ENCODE results near the gene CHFR.
A peak's percentile ranks its signal among the peaks of the same experiment; 100 is the strongest.
"Not testable (repeated sequence)": the region's sequence is repeated elsewhere in the genome, so short reads cannot be mapped to it uniquely, and the experiment has no call there.

Gene CHFR

GRCh38 chr12:132840536-132840935 lies 46.9 kb downstream of the CHFR start:
- H3K27ac ChIP-seq (ENCODE audit: insufficient read depth in 1 of 2, low read depth in 1 of 2, low read length in 2 of 2, poor library complexity in 1 of 2, severe bottlenecking in 2 of 2): no peak overlapping the region
- peaks cover 6 to 47% (median 30%) of the 10 kb centered on the region in 4 experiments for H3K36me3 ChIP-seq (ENCODE audit: control insufficient read depth in 4 of 4, insufficient read depth in 4 of 4, low read length in 3 of 4)
- CTCF ChIA-PET: no interaction called here
- DNase-seq: no peak
- no peak overlapping the region for H3K4me3 ChIP-seq (ENCODE audit: control insufficient read depth in 1 of 7, extremely low read depth in 1 of 7, insufficient read depth in 4 of 7, low read depth in 2 of 7, low read length in 6 of 7)
- POLR2A ChIA-PET: no interaction called here
- WGBS (ENCODE audit: insufficient coverage): 85% methylated on average over 8 of the region's 20 CpGs
- no peaks in the 10 kb centered on the region for H3K9me3 ChIP-seq (ENCODE audit: control extremely low read depth in 1 of 5, control insufficient read depth in 4 of 5, insufficient read depth in 2 of 5, low read depth in 1 of 5, low read length in 4 of 5)
- H3K27me3 ChIP-seq (replicated peaks in 2 of 5; ENCODE audit: control insufficient read depth in 4 of 5, insufficient read depth in 5 of 5, low read length in 4 of 5): no peaks in the 10 kb centered on the region
- peaks cover 0 to 5% (median 2%) of the 10 kb centered on the region in 4 experiments for H3K4me1 ChIP-seq (ENCODE audit: control extremely low read depth in 1 of 4, control insufficient read depth in 4 of 4, insufficient read depth in 4 of 4, low read length in 3 of 4)

DNA sequence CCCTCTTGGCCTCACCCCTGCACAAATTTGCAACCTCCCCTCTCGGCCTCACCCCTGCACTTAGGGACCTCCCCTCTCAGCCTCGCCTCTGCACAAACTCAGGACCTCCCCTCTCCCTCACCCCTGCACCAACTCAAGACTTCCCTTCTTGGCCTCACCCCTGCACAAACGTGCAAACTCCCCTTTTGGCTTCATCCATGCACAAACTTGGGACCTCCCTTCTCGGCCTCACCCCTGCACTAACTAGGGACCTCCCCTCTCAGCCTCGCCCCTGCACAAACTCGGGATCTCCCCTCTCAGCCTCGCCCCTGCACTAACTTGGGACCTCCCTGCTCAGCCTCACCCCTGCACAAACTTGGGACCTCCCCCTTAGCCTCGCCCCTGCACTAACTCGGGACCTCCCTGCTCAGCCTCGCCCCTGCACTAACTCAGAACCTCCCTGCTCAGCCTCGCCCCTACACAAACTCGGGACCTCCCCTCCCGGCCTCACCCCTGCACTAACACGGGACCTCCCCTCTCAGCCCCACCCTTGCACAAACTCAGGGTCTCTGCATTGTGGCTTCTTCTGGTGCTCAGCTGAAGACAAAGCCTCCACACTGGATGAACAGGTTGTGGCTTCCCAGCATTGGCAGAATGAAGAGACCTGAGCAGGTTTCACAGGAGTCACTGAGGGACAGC lies 47.7 kb downstream of the CHFR start:
- 83% methylated on average over 8 of the region's 14 CpGs for WGBS (ENCODE audit: insufficient coverage)

GRCh38 chr12:132838410-132839080 lies 48.9 kb downstream of the CHFR start:
- Histone ChIP-seq H3K4me3 (ENCODE audit: control insufficient read depth in 1 of 7, extremely low read depth in 1 of 7, insufficient read depth in 4 of 7, low read depth in 2 of 7, low read length in 6 of 7) (no peak overlapping the region), H3K4me1 (ENCODE audit: control extremely low read depth in 1 of 4, control insufficient read depth in 4 of 4, insufficient read depth in 4 of 4, low read length in 3 of 4) (peaks cover 0 to 14% (median 4%) of the 10 kb centered on the region in 4 experiments), H3K9me3 (ENCODE audit: control extremely low read depth in 1 of 5, control insufficient read depth in 4 of 5, insufficient read depth in 2 of 5, low read depth in 1 of 5, low read length in 4 of 5) (no peaks in the 10 kb centered on the region), H3K27me3 (replicated peaks in 2 of 5; ENCODE audit: control insufficient read depth in 4 of 5, insufficient read depth in 5 of 5, low read length in 4 of 5) (no peaks in the 10 kb centered on the region), H3K27ac (ENCODE audit: insufficient read depth in 1 of 2, low read depth in 1 of 2, low read length in 2 of 2, poor library complexity in 1 of 2, severe bottlenecking in 2 of 2) (no peak overlapping the region), H3K36me3 (ENCODE audit: control insufficient read depth in 4 of 4, insufficient read depth in 4 of 4, low read length in 3 of 4) (peaks cover 6 to 43% (median 26%) of the 10 kb centered on the region in 4 experiments)
- WGBS (ENCODE audit: insufficient coverage): 94% methylated on average over 13 of the region's 17 CpGs
- no peak for DNase-seq
- ChIA-PET POLR2A (no interaction called here), CTCF (no interaction called here)

More for the DNA sequence above, 47.7 kb downstream of the CHFR start:
- ChIA-PET POLR2A (no interaction called here), CTCF (no interaction called here)
- H3K4me3 ChIP-seq (ENCODE audit: control insufficient read depth in 1 of 7, extremely low read depth in 1 of 7, insufficient read depth in 4 of 7, low read depth in 2 of 7, low read length in 6 of 7): no peak overlapping the region
- peaks cover 6 to 45% (median 28%) of the 10 kb centered on the region in 4 experiments for H3K36me3 ChIP-seq (ENCODE audit: control insufficient read depth in 4 of 4, insufficient read depth in 4 of 4, low read length in 3 of 4)
- no peaks in the 10 kb centered on the region for H3K9me3 ChIP-seq (ENCODE audit: control extremely low read depth in 1 of 5, control insufficient read depth in 4 of 5, insufficient read depth in 2 of 5, low read depth in 1 of 5, low read length in 4 of 5)
- peaks cover 0 to 5% (median 3%) of the 10 kb centered on the region in 4 experiments for H3K4me1 ChIP-seq (ENCODE audit: control extremely low read depth in 1 of 4, control insufficient read depth in 4 of 4, insufficient read depth in 4 of 4, low read length in 3 of 4)
- no peaks in the 10 kb centered on the region for H3K27me3 ChIP-seq (replicated peaks in 2 of 5; ENCODE audit: control insufficient read depth in 4 of 5, insufficient read depth in 5 of 5, low read length in 4 of 5)
- H3K27ac ChIP-seq (ENCODE audit: insufficient read depth in 1 of 2, low read depth in 1 of 2, low read length in 2 of 2, poor library complexity in 1 of 2, severe bottlenecking in 2 of 2): no peak overlapping the region
- DNase-seq: peak in 1 of 3 donors; percentile 26

- peaks cover 5 to 44% (median 24%) of the 10 kb centered on the region in 4 experiments for H3K36me3 ChIP-seq (ENCODE audit: control insufficient read depth in 4 of 4, insufficient read depth in 4 of 4, low read length in 3 of 4)
- H3K4me3 ChIP-seq (ENCODE audit: control insufficient read depth in 1 of 7, extremely low read depth in 1 of 7, insufficient read depth in 4 of 7, low read depth in 2 of 7, low read length in 6 of 7): no peak overlapping the region
- 91% methylated on average over 25 of the region's 27 CpGs for WGBS (ENCODE audit: insufficient coverage)
- POLR2A ChIA-PET: no interaction called here
- H3K4me1 ChIP-seq (ENCODE audit: control extremely low read depth in 1 of 4, control insufficient read depth in 4 of 4, insufficient read depth in 4 of 4, low read length in 3 of 4): peaks cover 0 to 14% (median 4%) of the 10 kb centered on the region in 4 experiments
- DNase-seq: no peak
- CTCF ChIA-PET: interaction anchor here (0.6 kb wide), 1 partner anchor 59 kb away, joined by 3 read pairs; no protein-coding TSS in a partner anchor
- no peaks in the 10 kb centered on the region for H3K27me3 ChIP-seq (replicated peaks in 2 of 5; ENCODE audit: control insufficient read depth in 4 of 5, insufficient read depth in 5 of 5, low read length in 4 of 5)
- H3K27ac ChIP-seq (ENCODE audit: insufficient read depth in 1 of 2, low read depth in 1 of 2, low read length in 2 of 2, poor library complexity in 1 of 2, severe bottlenecking in 2 of 2): peak overlapping the region in 1 of 2 experiments; percentile 60
- H3K9me3 ChIP-seq (ENCODE audit: control extremely low read depth in 1 of 5, control insufficient read depth in 4 of 5, insufficient read depth in 2 of 5, low read depth in 1 of 5, low read length in 4 of 5): no peaks in the 10 kb centered on the region
These were observed 49.6 kb downstream of the CHFR start for GRCh38 chr12:132837693-132838409.

GRCh38 chr12:132836795-132837331 lies 50.5 kb downstream of the CHFR start:
- WGBS (ENCODE audit: insufficient coverage): 45% methylated on average over 4 of the region's 5 CpGs
- CTCF ChIA-PET: interaction anchor here (0.5 to 0.6 kb wide), 2 partner anchors 58 to 72 kb away, joined by 3 read pairs; no protein-coding TSS in a partner anchor
- peaks cover 2 to 38% (median 17%) of the 10 kb centered on the region in 4 experiments for H3K36me3 ChIP-seq (ENCODE audit: control insufficient read depth in 4 of 4, insufficient read depth in 4 of 4, low read length in 3 of 4)

DNA sequence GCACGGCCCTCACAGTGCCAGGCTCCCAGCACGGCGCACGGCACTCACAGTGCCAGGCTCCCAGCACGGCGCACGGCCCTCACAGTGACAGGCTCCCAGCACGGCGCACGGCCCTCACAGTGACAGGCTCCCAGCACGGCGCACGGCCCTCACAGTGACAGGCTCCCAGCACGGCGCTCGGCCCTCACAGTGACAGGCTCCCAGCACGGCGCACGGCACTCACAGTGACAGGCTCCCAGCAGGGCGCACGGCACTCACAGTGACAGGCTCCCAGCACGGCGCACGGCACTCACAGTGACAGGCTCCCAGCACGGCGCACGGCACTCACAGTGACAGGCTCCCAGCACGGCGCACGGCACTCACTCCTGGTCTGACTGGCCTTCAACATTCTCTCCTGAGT lies 51.2 kb downstream of the CHFR start:
- POLR2A ChIA-PET; H3K27me3 ChIP-seq (replicated peaks in 2 of 5; ENCODE audit: control insufficient read depth in 4 of 5, insufficient read depth in 5 of 5, low read length in 4 of 5); H3K9me3 ChIP-seq (ENCODE audit: control extremely low read depth in 1 of 5, control insufficient read depth in 4 of 5, insufficient read depth in 2 of 5, low read depth in 1 of 5, low read length in 4 of 5); DNase-seq; CTCF ChIA-PET: not testable (repeated sequence)
- WGBS (ENCODE audit: insufficient coverage): 63% methylated on average over 23 of the region's 30 CpGs
- Histone ChIP-seq H3K4me1 (ENCODE audit: control extremely low read depth in 1 of 4, control insufficient read depth in 4 of 4, insufficient read depth in 4 of 4, low read length in 3 of 4) (peaks cover 0 to 14% (median 4%) of the 10 kb centered on the region in 4 experiments), H3K4me3 (ENCODE audit: control insufficient read depth in 1 of 7, extremely low read depth in 1 of 7, insufficient read depth in 4 of 7, low read depth in 2 of 7, low read length in 6 of 7) (peak overlapping the region in 3 of 7 experiments; percentile 36 to 60 (median 43)), H3K27ac (ENCODE audit: insufficient read depth in 1 of 2, low read depth in 1 of 2, low read length in 2 of 2, poor library complexity in 1 of 2, severe bottlenecking in 2 of 2) (peak overlapping the region in 1 of 2 experiments; percentile 60), H3K36me3 (ENCODE audit: control insufficient read depth in 4 of 4, insufficient read depth in 4 of 4, low read length in 3 of 4) (peaks cover 2 to 33% (median 14%) of the 10 kb centered on the region in 4 experiments)

More at GRCh38 chr12:132836795-132837331, 50.5 kb downstream of the CHFR start:
- POLR2A ChIA-PET: no interaction called here
- peaks cover 0 to 14% (median 4%) of the 10 kb centered on the region in 4 experiments for H3K4me1 ChIP-seq (ENCODE audit: control extremely low read depth in 1 of 4, control insufficient read depth in 4 of 4, insufficient read depth in 4 of 4, low read length in 3 of 4)
- H3K27me3 ChIP-seq (replicated peaks in 2 of 5; ENCODE audit: control insufficient read depth in 4 of 5, insufficient read depth in 5 of 5, low read length in 4 of 5): no peaks in the 10 kb centered on the region
- H3K4me3 ChIP-seq (ENCODE audit: control insufficient read depth in 1 of 7, extremely low read depth in 1 of 7, insufficient read depth in 4 of 7, low read depth in 2 of 7, low read length in 6 of 7): peak overlapping the region in 4 of 7 experiments; percentile 23 to 60 (median 40)
- peak overlapping the region in 1 of 2 experiments; percentile 60 for H3K27ac ChIP-seq (ENCODE audit: insufficient read depth in 1 of 2, low read depth in 1 of 2, low read length in 2 of 2, poor library complexity in 1 of 2, severe bottlenecking in 2 of 2)
- DNase-seq: peak in 1 of 3 donors; percentile 50
- no peaks in the 10 kb centered on the region for H3K9me3 ChIP-seq (ENCODE audit: control extremely low read depth in 1 of 5, control insufficient read depth in 4 of 5, insufficient read depth in 2 of 5, low read depth in 1 of 5, low read length in 4 of 5)

All from common myeloid progenitor, CD34-positive (primary cell).